LoVo (cell line): ENCODE data around the gene PRR27.
"Not testable (repeated sequence)": the region's sequence is repeated elsewhere in the genome, so short reads cannot be mapped to it uniquely, and the experiment has no call there.

Source experiments
- DNase-seq: peaks from one replicate; pipeline ENCODE4 v3.0.0-alpha.2; 2016; ENCODE audit warnings: low spot score

Gene PRR27

GRCh38 chr4:70197842-70198241 is 43.8 kb downstream of the PRR27 start:
- peak; percentile 65 for DNase-seq

GRCh38 chr4:70203601-70204000 is 49.6 kb downstream of the PRR27 start:
- DNase-seq, result no peak

- DNase-seq, result not testable (repeated sequence)
These were observed 58.7 kb downstream of the PRR27 start for GRCh38 chr4:70212752-70213151.
